Esophagus muscularis mucosa (tissue), 4 donors: ENCODE results near the gene SLC52A3. TPM values are rescaled to one million over a fixed set of nuclear protein-coding genes. Genes with fewer than 3 reads are reported as not detected.
A peak's percentile ranks its signal among the peaks of the same experiment; 100 is the strongest.

Source experiments
- DNase-seq: peaks from one replicate; pipeline ENCODE4 v3.0.0-alpha.2; 2017; ENCODE audit errors: extremely low spot score
- H3K27ac ChIP-seq, 4 donors: fragments of 200-600 bp; sonication (generic); replicated peaks in 1 of 4; 1 replicate in 3 of 4; 2 replicates in 1 of 4; pipeline ENCODE4 v1.5.1; 2016 to 2019; ENCODE audit warnings: mild to moderate bottlenecking in 1 of 4
- H3K27me3 ChIP-seq, 4 donors: fragments of 200-600 bp; sonication (generic); one replicate each; pipeline versions ENCODE4 v1.5.1 to v1.6.0; 2016 to 2019
- H3K36me3 ChIP-seq, 4 donors: fragments of 200-600 bp; sonication (generic); one replicate each; pipeline ENCODE4 v1.5.1; 2016 to 2019
- H3K4me1 ChIP-seq, 4 donors: fragments of 200-600 bp; sonication (generic); one replicate each; pipeline ENCODE4 v1.5.1; 2016 to 2019
- H3K4me3 ChIP-seq, 4 donors: fragments of 200-600 bp; sonication (generic); 1 replicate in 2 of 4; 2 replicates in 2 of 4; pipeline ENCODE4 v1.5.1; 2016 to 2019; ENCODE audit warnings: mild to moderate bottlenecking in 4 of 4, moderate library complexity in 1 of 4
- H3K9me3 ChIP-seq, 4 donors: fragments of 200-600 bp; sonication (generic); 1 replicate in 3 of 4; 2 replicates in 1 of 4; pipeline ENCODE4 v1.5.1; 2016 to 2019
- EP300 ChIP-seq: sonication (generic); formaldehyde crosslinking; IDR thresholded peaks from one replicate; pipeline ENCODE4 v1.6.1; 2017; ENCODE audit warnings: antibody characterized with exemption
- POLR2A ChIP-seq: fragments of 450-650 bp; IDR thresholded peaks from one replicate; pipeline ENCODE4 v1.6.1; 2017; ENCODE audit warnings: antibody characterized with exemption, moderate library complexity, mild to moderate bottlenecking, low read depth
- POLR2AphosphoS5 ChIP-seq, 2 donors: sonication (generic); formaldehyde crosslinking; IDR thresholded peaks; one replicate each; pipeline ENCODE4 v1.6.1; 2017; ENCODE audit warnings: antibody characterized with exemption in 2 of 2
- WGBS: methylation state at CpG from one replicate; pipeline ENCODE4 v1.1.5; 2018; 5-methylcytosine and 5-hydroxymethylcytosine counted together
- intact Hi-C: fragments of 100-400 bp; cut with DNase I; formaldehyde crosslinking; loops from one replicate; pipeline ENCODE4 v1.15.1; 2023
- total RNA-seq, 4 donors: library from RNA; depleted of rRNA; stranded (reverse); fragments of >200 nt; gene quantifications; one replicate each; pipeline versions ENCODE4 v1.1.0 to v1.2.1, GENCODE V29; 2016
- TF ChIP-seq, protein P1 (sequence below), 3 experiments: fragments of 200-600 bp in 2 of 3; fragments of 450-650 bp in 1 of 3; sonication (generic) in 2 of 3; IDR thresholded peaks; one replicate each; pipeline ENCODE4 v1.5.1; 2017 to 2019; ENCODE audit warnings: antibody characterized with exemption in 3 of 3, mild to moderate bottlenecking in 2 of 3, moderate library complexity in 1 of 3

SLC52A3 gene
- total RNA-seq, 4 donors from 2014 or later: 1.5 to 2.2 (median 1.7) TPM; not detected in 1

DNA sequence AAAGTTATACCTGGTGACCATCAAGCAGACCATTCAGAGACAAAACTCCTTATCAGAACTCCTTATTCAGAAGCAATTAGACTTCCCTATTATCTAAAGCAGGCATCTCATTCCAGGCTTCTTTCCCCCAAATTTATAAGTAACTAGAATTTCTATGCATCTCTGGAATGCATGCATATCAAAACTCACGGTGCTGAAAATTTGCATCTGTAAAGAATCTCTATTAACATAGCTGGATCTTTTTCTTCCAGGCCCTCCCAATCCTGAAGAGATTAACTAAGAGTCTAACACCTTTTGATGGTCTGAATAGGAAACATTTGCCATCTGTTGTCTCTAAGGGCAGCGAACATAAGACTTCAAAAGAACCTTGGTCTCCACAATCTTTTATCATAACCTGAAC, 22.8 kb upstream of the SLC52A3 start:
- intact Hi-C loops: no loop called here
- Histone ChIP-seq H3K36me3 (no peaks in the 10 kb centered on the region), H3K4me3 (no peak overlapping the region), H3K9me3 (peaks cover 0 to 12% (median 7%) of the 10 kb centered on the region in 4 donors), H3K4me1 (no peaks in the 10 kb centered on the region), H3K27me3 (peaks cover 0 to 14% (median 0%) of the 10 kb centered on the region in 4 donors), H3K27ac (no peak overlapping the region)
- TF ChIP-seq POLR2A: no peak
- TF ChIP-seq, protein P1, sequence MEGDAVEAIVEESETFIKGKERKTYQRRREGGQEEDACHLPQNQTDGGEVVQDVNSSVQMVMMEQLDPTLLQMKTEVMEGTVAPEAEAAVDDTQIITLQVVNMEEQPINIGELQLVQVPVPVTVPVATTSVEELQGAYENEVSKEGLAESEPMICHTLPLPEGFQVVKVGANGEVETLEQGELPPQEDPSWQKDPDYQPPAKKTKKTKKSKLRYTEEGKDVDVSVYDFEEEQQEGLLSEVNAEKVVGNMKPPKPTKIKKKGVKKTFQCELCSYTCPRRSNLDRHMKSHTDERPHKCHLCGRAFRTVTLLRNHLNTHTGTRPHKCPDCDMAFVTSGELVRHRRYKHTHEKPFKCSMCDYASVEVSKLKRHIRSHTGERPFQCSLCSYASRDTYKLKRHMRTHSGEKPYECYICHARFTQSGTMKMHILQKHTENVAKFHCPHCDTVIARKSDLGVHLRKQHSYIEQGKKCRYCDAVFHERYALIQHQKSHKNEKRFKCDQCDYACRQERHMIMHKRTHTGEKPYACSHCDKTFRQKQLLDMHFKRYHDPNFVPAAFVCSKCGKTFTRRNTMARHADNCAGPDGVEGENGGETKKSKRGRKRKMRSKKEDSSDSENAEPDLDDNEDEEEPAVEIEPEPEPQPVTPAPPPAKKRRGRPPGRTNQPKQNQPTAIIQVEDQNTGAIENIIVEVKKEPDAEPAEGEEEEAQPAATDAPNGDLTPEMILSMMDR (IDR thresholded peaks at IDR 0.05): no peak
- no peak for TF ChIP-seq POLR2AphosphoS5 (IDR thresholded peaks at IDR 0.05)
- no peak for TF ChIP-seq EP300
- 70% methylated on average over 2 of the region's 2 CpGs for WGBS
- DNase-seq: no peak

DNA sequence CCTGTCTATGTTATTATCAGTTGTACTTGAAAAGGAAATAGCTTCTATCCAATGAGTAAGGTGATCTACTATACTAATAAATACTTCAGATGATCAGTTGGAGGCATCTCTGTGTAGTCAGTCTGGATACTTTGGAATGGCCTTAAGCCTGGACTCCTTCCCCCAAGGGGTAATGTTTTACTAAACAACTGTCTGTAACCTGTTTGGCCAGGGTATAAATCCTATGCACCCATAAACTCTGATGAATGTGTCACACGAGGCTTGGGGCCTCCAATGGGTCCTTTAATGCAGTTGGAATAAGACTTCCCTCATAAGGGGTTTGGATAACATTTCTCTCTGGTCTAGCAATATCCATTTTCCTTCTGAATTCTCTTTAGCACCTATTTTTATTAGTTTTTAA, 19.5 kb upstream of the SLC52A3 start:
- intact Hi-C loops: no loop called here
- TF ChIP-seq, protein P1 (IDR thresholded peaks at IDR 0.05): no peak
- no peak for TF ChIP-seq EP300
- TF ChIP-seq POLR2A: no peak
- no peak for TF ChIP-seq POLR2AphosphoS5 (IDR thresholded peaks at IDR 0.05)
- Histone ChIP-seq H3K4me3 (no peak overlapping the region), H3K36me3 (no peaks in the 10 kb centered on the region), H3K27ac (no peak overlapping the region), H3K4me1 (no peaks in the 10 kb centered on the region), H3K9me3 (peaks cover 0 to 20% (median 12%) of the 10 kb centered on the region in 4 donors), H3K27me3 (peaks cover 0 to 15% (median 0%) of the 10 kb centered on the region in 4 donors)
- WGBS: 13% methylated on average over 1 of the region's 1 CpG
- DNase-seq: peak; percentile 29

DNA sequence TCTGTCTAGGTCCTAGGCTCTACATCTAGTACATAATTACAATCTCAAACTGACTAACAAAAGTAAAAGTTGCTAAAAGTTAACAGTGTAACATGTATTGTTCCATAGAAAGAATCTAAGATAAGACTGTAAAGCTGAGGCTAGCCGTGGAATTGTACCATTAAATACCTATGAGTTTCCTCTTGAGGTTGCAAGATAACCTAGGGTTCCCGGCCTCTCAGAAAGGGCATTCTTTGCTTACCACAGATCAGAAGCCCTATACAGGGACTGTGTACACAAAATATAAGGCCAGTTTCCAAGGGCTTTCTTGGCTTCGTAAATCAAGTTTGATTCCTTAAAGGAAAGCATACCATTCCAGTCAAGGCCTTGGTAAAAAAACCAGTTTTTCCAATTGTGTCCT, 11.5 kb upstream of the SLC52A3 start:
- peaks cover 0 to 10% (median 4%) of the 10 kb centered on the region in 4 donors for H3K9me3 ChIP-seq
- no peak overlapping the region for H3K4me3 ChIP-seq
- intact Hi-C loops: no loop called here
- TF ChIP-seq, protein P1 (IDR thresholded peaks at IDR 0.05): no peak
- TF ChIP-seq POLR2A: no peak
- no peak for TF ChIP-seq EP300
- TF ChIP-seq POLR2AphosphoS5 (IDR thresholded peaks at IDR 0.05): no peak
- peaks cover 0 to 18% (median 0%) of the 10 kb centered on the region in 4 donors for H3K27me3 ChIP-seq
- H3K36me3 ChIP-seq: no peaks in the 10 kb centered on the region
- H3K4me1 ChIP-seq: no peaks in the 10 kb centered on the region
- DNase-seq: no peak
- H3K27ac ChIP-seq: no peak overlapping the region
- WGBS: 67% methylated on average over 3 of the region's 3 CpGs

DNA sequence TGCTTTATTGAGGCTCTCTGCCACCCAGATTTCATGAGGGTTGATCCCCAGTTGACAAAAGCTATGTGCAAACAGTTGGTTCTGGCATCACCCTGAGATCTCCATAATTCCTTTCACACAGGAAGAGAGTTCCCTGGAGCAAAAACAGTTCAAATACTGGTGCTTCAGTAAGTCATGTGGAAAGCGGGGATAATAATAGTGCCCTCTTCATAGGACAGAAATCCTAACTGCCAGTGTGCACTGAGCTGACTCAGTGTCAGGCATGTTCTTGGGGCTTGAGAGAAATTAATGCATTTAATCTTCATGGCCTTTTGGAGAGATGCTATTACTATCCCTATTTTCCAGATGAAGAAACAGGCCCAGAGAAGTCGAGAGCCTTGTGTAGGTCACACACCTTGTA, 7.9 kb upstream of the SLC52A3 start:
- 76% methylated on average over 2 of the region's 2 CpGs for WGBS
- DNase-seq: no peak
- intact Hi-C loops: no loop called here
- H3K27me3 ChIP-seq: peaks cover 0 to 46% (median 0%) of the 10 kb centered on the region in 4 donors
- no peaks in the 10 kb centered on the region for H3K4me1 ChIP-seq
- no peak overlapping the region for H3K4me3 ChIP-seq
- no peak overlapping the region for H3K27ac ChIP-seq
- no peak for TF ChIP-seq POLR2AphosphoS5 (IDR thresholded peaks at IDR 0.05)
- TF ChIP-seq EP300: no peak
- no peak for TF ChIP-seq POLR2A
- TF ChIP-seq, protein P1 (IDR thresholded peaks at IDR 0.05): no peak
- no peaks in the 10 kb centered on the region for H3K36me3 ChIP-seq
- no peaks in the 10 kb centered on the region for H3K9me3 ChIP-seq

- Histone ChIP-seq H3K27me3 (peaks cover 0 to 51% (median 2%) of the 10 kb centered on the region in 4 donors), H3K4me3 (no peak overlapping the region)
These were observed 7.4 kb upstream of the SLC52A3 start for GRCh38 chr20:775679-776135.

More at GRCh38 chr20:775679-776135, 7.4 kb upstream of the SLC52A3 start:
- H3K9me3 ChIP-seq: peaks cover 0 to 4% (median 2%) of the 10 kb centered on the region in 4 donors
- H3K4me1 ChIP-seq: no peaks in the 10 kb centered on the region
- no peaks in the 10 kb centered on the region for H3K36me3 ChIP-seq
- no peak for TF ChIP-seq POLR2AphosphoS5 (IDR thresholded peaks at IDR 0.05)
- no peak for TF ChIP-seq EP300
- TF ChIP-seq POLR2A: no peak
- TF ChIP-seq, protein P1 (IDR thresholded peaks at IDR 0.05): no peak
- H3K27ac ChIP-seq: no peak overlapping the region
- no peak for DNase-seq
- intact Hi-C loops: no loop called here
- WGBS: 23% methylated on average over 4 of the region's 11 CpGs
